Mucosa of rectum (tissue), 2 donors: ENCODE data around the gene SCFD2.

Experiments used
- H3K27ac ChIP-seq, 2 donors: one replicate each; pipeline ENCODE4 v1.7.0; 2013; ENCODE audit warnings: inconsistent platforms in 2 of 2, low read depth in 2 of 2, low read length in 2 of 2
- H3K27me3 ChIP-seq, 2 donors: one replicate each; pipeline ENCODE4 v1.7.0; 2013; ENCODE audit warnings: low read length in 2 of 2; ENCODE audit not compliant: control insufficient read depth in 2 of 2, insufficient read depth in 2 of 2
- H3K36me3 ChIP-seq, 2 donors: one replicate each; pipeline ENCODE4 v1.7.0; 2013; ENCODE audit warnings: low read length in 2 of 2; ENCODE audit not compliant: control insufficient read depth in 2 of 2, insufficient read depth in 2 of 2
- H3K4me1 ChIP-seq, 2 donors: one replicate each; pipeline ENCODE4 v1.7.0; 2013; ENCODE audit warnings: low read length in 2 of 2, mild to moderate bottlenecking in 1 of 2; ENCODE audit not compliant: control insufficient read depth in 2 of 2, insufficient read depth in 2 of 2
- H3K4me3 ChIP-seq, 2 donors: one replicate each; pipeline ENCODE4 v1.7.0; 2013; ENCODE audit warnings: low read length in 2 of 2
- H3K9ac ChIP-seq, 2 donors: one replicate each; pipeline ENCODE4 v1.7.0; 2013; ENCODE audit warnings: low read length in 2 of 2, low read depth in 1 of 2, mild to moderate bottlenecking in 1 of 2
- H3K9me3 ChIP-seq, 2 donors: one replicate each; pipeline ENCODE4 v1.7.0; 2013; ENCODE audit warnings: low read length in 2 of 2; ENCODE audit not compliant: control insufficient read depth in 2 of 2
- donor health status: healthy.
- donor health status: Normal muscosa, but diverticular disease.

SCFD2 gene

GRCh38 chr4:53130896-53131561 lies 234.8 kb downstream of the SCFD2 start:
- Histone ChIP-seq H3K27me3 (no peaks in the 10 kb centered on the region), H3K27ac (no peak overlapping the region), H3K4me3 (no peak overlapping the region), H3K9me3 (no peaks in the 10 kb centered on the region), H3K36me3 (no peaks in the 10 kb centered on the region), H3K9ac (no peak overlapping the region), H3K4me1 (no peaks in the 10 kb centered on the region)

- H3K4me1 ChIP-seq, result no peaks in the 10 kb centered on the region
- H3K27ac ChIP-seq, result no peak overlapping the region
- H3K4me3 ChIP-seq, result no peak overlapping the region
- H3K27me3 ChIP-seq, result no peaks in the 10 kb centered on the region
- H3K36me3 ChIP-seq, result no peaks in the 10 kb centered on the region
- H3K9me3 ChIP-seq, result no peaks in the 10 kb centered on the region
- H3K9ac ChIP-seq, result no peak overlapping the region
Measured at GRCh38 chr4:53128706-53129357, 237.0 kb downstream of the SCFD2 start.

- H3K9ac ChIP-seq, result no peak overlapping the region
- no peaks in the 10 kb centered on the region for H3K36me3 ChIP-seq
- H3K27ac ChIP-seq, result no peak overlapping the region
- H3K9me3 ChIP-seq, result no peaks in the 10 kb centered on the region
- H3K27me3 ChIP-seq, result no peaks in the 10 kb centered on the region
- no peaks in the 10 kb centered on the region for H3K4me1 ChIP-seq
- no peak overlapping the region for H3K4me3 ChIP-seq
Measured at GRCh38 chr4:53128231-53128630, 237.6 kb downstream of the SCFD2 start.

DNA sequence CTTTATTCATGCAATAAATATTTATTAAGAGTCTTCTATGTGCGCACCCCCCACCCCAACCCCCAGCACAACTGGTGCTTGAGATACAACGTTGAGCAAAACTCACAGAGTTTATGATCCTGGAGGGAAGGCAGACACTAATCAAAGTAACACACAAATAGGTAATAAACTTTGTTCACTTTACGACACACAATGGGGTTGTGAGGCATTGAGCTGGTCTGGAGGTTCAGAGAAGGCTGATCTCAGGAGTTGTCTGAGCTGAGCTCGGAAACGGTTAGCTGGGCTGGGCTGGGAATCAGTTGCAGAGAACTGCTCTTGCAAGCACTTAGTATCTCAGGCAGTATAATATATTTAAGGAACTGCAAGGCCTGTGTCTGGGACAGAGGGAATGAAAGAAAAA lies 238.5 kb downstream of the SCFD2 start:
- Histone ChIP-seq H3K9me3 (no peaks in the 10 kb centered on the region), H3K27ac (no peak overlapping the region), H3K27me3 (no peaks in the 10 kb centered on the region), H3K4me1 (peaks cover 0 to 2% of the 10 kb centered on the region in 2 donors), H3K9ac (no peak overlapping the region), H3K4me3 (no peak overlapping the region), H3K36me3 (no peaks in the 10 kb centered on the region)

GRCh38 chr4:53126099-53126498 lies 239.8 kb downstream of the SCFD2 start:
- Histone ChIP-seq H3K9me3 (no peaks in the 10 kb centered on the region), H3K9ac (no peak overlapping the region), H3K4me3 (no peak overlapping the region), H3K27me3 (no peaks in the 10 kb centered on the region), H3K36me3 (no peaks in the 10 kb centered on the region), H3K27ac (no peak overlapping the region), H3K4me1 (peaks cover 0 to 4% of the 10 kb centered on the region in 2 donors)

DNA sequence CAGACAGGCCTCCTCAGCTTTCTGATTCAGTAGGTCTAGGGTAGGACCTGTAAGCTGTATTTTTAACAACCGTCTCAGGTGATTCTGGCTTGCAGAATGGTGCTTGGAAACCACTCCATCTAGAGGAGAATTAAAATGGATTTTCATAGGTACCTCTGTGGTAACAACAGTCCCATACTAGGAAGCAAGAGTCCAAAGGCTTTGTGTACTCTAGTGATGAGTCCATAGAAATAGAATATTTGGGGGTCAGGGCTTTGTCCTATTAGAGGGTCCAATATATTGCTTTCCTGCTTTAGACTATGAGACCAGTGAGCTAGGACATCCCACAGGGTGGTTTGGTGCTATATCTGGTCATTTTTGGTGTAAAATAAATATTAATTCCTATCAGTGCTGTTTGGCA lies 242.0 kb downstream of the SCFD2 start:
- Histone ChIP-seq H3K36me3 (no peaks in the 10 kb centered on the region), H3K9me3 (no peaks in the 10 kb centered on the region), H3K4me1 (peaks cover 0 to 4% of the 10 kb centered on the region in 2 donors), H3K27ac (no peak overlapping the region), H3K4me3 (no peak overlapping the region), H3K27me3 (no peaks in the 10 kb centered on the region), H3K9ac (no peak overlapping the region)

- Histone ChIP-seq H3K9me3 (no peaks in the 10 kb centered on the region), H3K27me3 (no peaks in the 10 kb centered on the region), H3K4me3 (no peak overlapping the region), H3K4me1 (peaks cover 2 to 4% of the 10 kb centered on the region in 2 donors), H3K36me3 (no peaks in the 10 kb centered on the region), H3K9ac (no peak overlapping the region), H3K27ac (no peak overlapping the region)
Measured at GRCh38 chr4:53123171-53123570, 242.7 kb downstream of the SCFD2 start.

DNA sequence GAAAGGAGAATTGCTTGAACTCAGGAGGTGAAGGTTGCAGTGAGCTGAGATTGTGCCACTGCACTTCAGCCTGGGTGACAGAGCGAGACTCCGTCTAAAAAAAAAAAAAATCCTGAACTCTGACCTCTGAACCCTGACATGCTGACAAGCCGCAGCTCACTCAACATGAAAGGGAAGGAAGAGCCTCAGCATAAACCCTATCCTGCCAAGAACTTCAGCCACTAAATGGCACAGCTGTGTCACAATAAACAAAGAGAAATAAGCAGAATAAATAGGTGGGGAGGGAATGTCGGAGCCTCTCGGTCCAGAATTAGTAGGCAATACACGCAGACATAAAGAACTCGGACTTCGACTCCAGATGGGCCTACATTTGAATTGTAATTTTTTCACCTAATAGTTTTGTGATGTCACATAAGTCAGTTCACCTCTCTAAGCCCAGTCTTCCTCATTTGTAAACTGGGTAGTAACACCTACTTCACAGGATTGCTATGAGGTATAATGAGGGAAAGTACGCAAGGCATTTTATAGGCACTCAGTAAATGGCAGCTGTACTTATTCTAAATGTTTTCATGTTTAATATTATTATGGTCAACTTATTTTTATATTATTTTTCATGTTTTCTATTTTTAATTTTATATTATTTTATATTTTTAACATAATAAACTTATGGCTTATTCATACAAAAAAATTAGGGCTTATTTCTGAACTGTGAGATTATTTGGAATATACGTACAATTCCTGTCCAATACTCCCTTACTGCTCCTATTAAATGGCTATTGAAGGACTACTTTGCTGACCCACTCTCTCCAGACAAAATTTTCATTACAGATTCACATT lies 243.4 kb downstream of the SCFD2 start:
- no peaks in the 10 kb centered on the region for H3K9me3 ChIP-seq
- no peak overlapping the region for H3K9ac ChIP-seq
- no peak overlapping the region for H3K4me3 ChIP-seq
- no peaks in the 10 kb centered on the region for H3K27me3 ChIP-seq
- no peak overlapping the region for H3K27ac ChIP-seq
- no peaks in the 10 kb centered on the region for H3K36me3 ChIP-seq
- H3K4me1 ChIP-seq, result peaks cover 2 to 4% of the 10 kb centered on the region in 2 donors

GRCh38 chr4:53121264-53121865 lies 244.5 kb downstream of the SCFD2 start:
- Histone ChIP-seq H3K4me1 (peaks cover 2 to 8% of the 10 kb centered on the region in 2 donors), H3K9me3 (no peaks in the 10 kb centered on the region), H3K9ac (no peak overlapping the region), H3K36me3 (no peaks in the 10 kb centered on the region), H3K4me3 (no peak overlapping the region), H3K27me3 (no peaks in the 10 kb centered on the region), H3K27ac (no peak overlapping the region)

GRCh38 chr4:53120778-53121177 lies 245.1 kb downstream of the SCFD2 start:
- H3K27ac ChIP-seq, result no peak overlapping the region

More at GRCh38 chr4:53120778-53121177, 245.1 kb downstream of the SCFD2 start:
- H3K36me3 ChIP-seq, result no peaks in the 10 kb centered on the region
- H3K9me3 ChIP-seq, result no peaks in the 10 kb centered on the region
- H3K4me3 ChIP-seq, result no peak overlapping the region
- H3K27me3 ChIP-seq, result no peaks in the 10 kb centered on the region
- H3K4me1 ChIP-seq, result peaks cover 2 to 8% of the 10 kb centered on the region in 2 donors
- no peak overlapping the region for H3K9ac ChIP-seq
